Spleen (tissue), 7 donors: ENCODE data around the gene LRRC28.

ENCODE experiments used
- POLR2A ChIP-seq, 3 donors: fragments of 450-650 bp; IDR thresholded peaks; one replicate each; pipeline ENCODE4 v1.5.1; 2017; ENCODE audit warnings: antibody characterized with exemption in 3 of 3, mild to moderate bottlenecking in 1 of 3
- POLR2AphosphoS5 ChIP-seq, 3 donors: sonication (generic); formaldehyde crosslinking; IDR thresholded peaks; one replicate each; pipeline ENCODE4 v1.5.1; 2017; ENCODE audit warnings: antibody characterized with exemption in 3 of 3
- TF ChIP-seq, protein P1 (sequence below), 11 experiments: fragments of 200-600 bp in 7 of 11; fragments of 450-650 bp in 4 of 11; sonication (generic) in 4 of 11; IDR thresholded peaks in 8 of 11; conservative IDR thresholded peaks in 3 of 11; 1 replicate in 7 of 11; 2 replicates in 4 of 11; pipeline versions ENCODE4 v1.4.0 to v1.8.0; 2016 to 2021; ENCODE audit warnings: antibody characterized with exemption in 11 of 11, inconsistent platforms in 4 of 11, mild to moderate bottlenecking in 1 of 11
- donor health status: DM: no; HTN: no; CAD: no; lungs with moderate emphysema.
- donor health status: DM: no; HTN: no; CAD: no.
- donor health status: DM: no; HTN: no; CAD: no.

DNA sequence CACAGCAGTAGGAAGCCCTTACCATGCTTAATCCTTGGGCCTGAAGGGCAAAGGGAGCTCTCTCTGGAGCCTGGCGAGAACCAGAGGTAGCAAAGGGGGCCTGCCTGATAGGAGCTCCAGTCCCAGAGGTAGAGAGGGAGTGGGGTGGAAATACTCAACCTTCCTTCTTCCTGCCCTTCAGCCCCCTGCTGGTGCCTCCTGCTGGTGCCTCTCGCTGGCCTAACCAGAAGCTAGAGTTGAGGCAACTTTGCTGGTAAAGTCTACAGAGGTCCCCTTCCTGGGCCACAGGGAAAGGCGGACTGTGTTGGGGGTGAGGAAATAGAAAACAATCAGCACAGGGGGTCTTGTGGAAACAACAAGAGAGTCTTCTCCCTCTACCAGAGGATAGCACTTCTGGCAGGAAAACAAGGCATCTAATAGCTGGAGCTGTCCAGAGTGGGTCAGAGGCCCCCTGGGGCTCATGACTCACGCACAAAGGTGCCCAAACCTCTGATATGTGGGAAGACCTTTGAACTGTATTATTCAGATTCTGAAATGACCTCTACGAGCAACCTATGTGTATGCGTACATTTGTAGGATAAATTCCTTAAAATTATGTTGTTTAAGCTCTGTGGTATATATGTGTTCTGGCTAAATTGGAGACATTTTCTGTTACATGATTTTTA is 133.9 kb downstream of the LRRC28 start:
- TF ChIP-seq, protein P1, sequence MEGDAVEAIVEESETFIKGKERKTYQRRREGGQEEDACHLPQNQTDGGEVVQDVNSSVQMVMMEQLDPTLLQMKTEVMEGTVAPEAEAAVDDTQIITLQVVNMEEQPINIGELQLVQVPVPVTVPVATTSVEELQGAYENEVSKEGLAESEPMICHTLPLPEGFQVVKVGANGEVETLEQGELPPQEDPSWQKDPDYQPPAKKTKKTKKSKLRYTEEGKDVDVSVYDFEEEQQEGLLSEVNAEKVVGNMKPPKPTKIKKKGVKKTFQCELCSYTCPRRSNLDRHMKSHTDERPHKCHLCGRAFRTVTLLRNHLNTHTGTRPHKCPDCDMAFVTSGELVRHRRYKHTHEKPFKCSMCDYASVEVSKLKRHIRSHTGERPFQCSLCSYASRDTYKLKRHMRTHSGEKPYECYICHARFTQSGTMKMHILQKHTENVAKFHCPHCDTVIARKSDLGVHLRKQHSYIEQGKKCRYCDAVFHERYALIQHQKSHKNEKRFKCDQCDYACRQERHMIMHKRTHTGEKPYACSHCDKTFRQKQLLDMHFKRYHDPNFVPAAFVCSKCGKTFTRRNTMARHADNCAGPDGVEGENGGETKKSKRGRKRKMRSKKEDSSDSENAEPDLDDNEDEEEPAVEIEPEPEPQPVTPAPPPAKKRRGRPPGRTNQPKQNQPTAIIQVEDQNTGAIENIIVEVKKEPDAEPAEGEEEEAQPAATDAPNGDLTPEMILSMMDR (IDR thresholded peaks at IDR 0.05 in 8 of 11, conservative IDR thresholded peaks at IDR 0.05 in 3 of 11) = no peak
- TF ChIP-seq POLR2AphosphoS5 (IDR thresholded peaks at IDR 0.05) (no peak), POLR2A (IDR thresholded peaks at IDR 0.05) (no peak)
